Measurements from ENCODE around the gene RASD1. TPM values are rescaled to one million over a fixed set of nuclear protein-coding genes. Genes with fewer than 3 reads are reported as not detected.

RASD1 gene, protein sequence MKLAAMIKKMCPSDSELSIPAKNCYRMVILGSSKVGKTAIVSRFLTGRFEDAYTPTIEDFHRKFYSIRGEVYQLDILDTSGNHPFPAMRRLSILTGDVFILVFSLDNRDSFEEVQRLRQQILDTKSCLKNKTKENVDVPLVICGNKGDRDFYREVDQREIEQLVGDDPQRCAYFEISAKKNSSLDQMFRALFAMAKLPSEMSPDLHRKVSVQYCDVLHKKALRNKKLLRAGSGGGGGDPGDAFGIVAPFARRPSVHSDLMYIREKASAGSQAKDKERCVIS
- total RNA-seq (1 to 10 TPM in 4 of 5 donors, under 1 TPM in 1; 0.70 to 2.9 (median 2.0) TPM), total RNA-seq (0.16 to 4.0 (median 0.82) reads per million in 29 experiments)
- total RNA-seq (2013): 0.44 TPM

DNA sequence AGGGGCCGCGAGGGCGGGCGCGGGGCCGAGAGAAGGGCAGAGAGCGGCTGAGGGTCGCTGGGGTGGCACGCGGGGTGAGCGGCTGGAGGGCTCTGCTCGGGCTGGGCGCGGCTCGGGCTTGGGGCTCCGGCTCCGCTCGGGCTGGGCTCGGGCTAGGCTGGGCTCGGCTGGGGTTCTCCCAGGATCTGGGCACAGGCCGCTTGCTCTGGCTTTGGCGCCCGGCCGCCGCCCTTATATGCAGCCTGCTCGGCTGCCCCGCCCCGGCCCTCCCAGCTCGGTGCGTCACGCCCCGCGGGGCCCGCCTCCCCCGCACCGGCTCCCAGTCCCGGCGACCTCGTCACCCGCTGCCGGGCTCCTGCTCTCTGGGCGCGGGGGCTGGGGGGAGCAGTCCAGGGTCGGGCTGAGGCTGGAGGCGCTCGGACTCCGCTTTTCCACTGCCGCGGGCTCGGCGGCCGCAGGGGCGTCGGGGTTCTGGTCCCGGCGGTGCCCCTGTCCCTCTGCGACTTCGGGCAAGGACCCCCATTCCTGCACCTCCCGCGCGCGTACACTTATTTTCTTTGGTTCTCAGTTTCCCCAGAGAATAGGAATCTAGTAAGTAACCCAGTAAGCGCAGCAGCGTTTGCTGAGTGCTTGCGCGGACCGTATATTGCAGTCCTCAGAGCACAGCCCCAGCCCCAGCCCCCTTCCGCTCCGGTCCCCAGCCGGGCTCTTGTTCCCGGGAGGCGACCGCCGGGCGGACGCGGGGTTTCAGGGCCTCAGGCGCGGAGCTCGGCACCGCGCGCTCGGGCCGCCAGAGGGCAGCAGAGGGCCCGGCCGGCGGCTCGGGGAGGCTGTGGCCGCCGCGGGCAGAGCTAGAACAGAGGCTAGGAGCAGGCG, at the start of gene RASD1:
TSS of gene RASD1 (minus strand) at position 207 of the 876 bp plus-strand sequence. CDS start 214 bp downstream, outside the sequence.
- Histone ChIP-seq H3K27me3 (replicated peaks in 1 of 2; ENCODE audit: control insufficient read depth in 2 of 2, extremely low read depth in 1 of 2, insufficient read depth in 2 of 2, low read length in 1 of 2) (peaks cover 0 to 52% of the 10 kb centered on the region in 2 experiments), H3K27ac (ENCODE audit: low read length) (no peak within 1 kb of the TSS), H3K36me3 (ENCODE audit: control insufficient read depth in 2 of 2, extremely low read depth in 1 of 2, insufficient read depth in 1 of 2, low read length in 1 of 2) (peaks cover 3 to 8% of the 10 kb centered on the region in 2 donors), H3K4me3 (ENCODE audit: control insufficient read depth in 1 of 2, extremely low read depth in 1 of 2, low read length in 1 of 2) (peak within 1 kb of the TSS; percentile 62 to 71), H3K4me1 (ENCODE audit: control insufficient read depth in 1 of 2, extremely low read depth in 1 of 2, insufficient read depth in 2 of 2, low read length in 2 of 2) (peaks cover 0 to 28% of the 10 kb centered on the region in 2 experiments), H3K9me3 (no peaks in the 10 kb centered on the region)
- Mint-ChIP-seq H3K4me3 (peak within 1 kb of the TSS; percentile 76 to 85 (median 80)), H3K36me3 (peaks cover 8% of the 10 kb centered on the region), H3K9me3 (no peaks in the 10 kb centered on the region), H3K27ac (peak within 1 kb of the TSS in 1 of 2 donors; percentile 16), H3K4me1 (peaks cover 6 to 16% (median 12%) of the 10 kb centered on the region in 3 donors), H3K27me3 (peaks cover 5 to 7% of the 10 kb centered on the region in 2 donors)
- DNase-seq (peak; percentile 43 to 88 (median 65)), ATAC-seq (replicated peaks in 1 of 4) (peak; percentile 86 to 89 (median 88))
- ChIA-PET POLR2A (interaction anchor here in 1 of 2 donors (0.6 kb wide), 1 partner anchor 106 kb away, joined by 6 read pairs; no protein-coding TSS in a partner anchor), CTCF (interaction anchor here (0.5 to 2.5 kb wide), 13 partner anchors 24 to 553 kb away, joined by 3 to 18 read pairs (median 5); no protein-coding TSS in a partner anchor)
- under 1% methylated on average over 93 of the region's 93 CpGs for WGBS (ENCODE audit: insufficient coverage)

- CTCF ChIA-PET: no interaction called here
- no peak overlapping the region for H3K27ac Mint-ChIP-seq
These were observed 49.8 kb upstream of the RASD1 start for GRCh38 chr17:17545984-17546383.

DNA sequence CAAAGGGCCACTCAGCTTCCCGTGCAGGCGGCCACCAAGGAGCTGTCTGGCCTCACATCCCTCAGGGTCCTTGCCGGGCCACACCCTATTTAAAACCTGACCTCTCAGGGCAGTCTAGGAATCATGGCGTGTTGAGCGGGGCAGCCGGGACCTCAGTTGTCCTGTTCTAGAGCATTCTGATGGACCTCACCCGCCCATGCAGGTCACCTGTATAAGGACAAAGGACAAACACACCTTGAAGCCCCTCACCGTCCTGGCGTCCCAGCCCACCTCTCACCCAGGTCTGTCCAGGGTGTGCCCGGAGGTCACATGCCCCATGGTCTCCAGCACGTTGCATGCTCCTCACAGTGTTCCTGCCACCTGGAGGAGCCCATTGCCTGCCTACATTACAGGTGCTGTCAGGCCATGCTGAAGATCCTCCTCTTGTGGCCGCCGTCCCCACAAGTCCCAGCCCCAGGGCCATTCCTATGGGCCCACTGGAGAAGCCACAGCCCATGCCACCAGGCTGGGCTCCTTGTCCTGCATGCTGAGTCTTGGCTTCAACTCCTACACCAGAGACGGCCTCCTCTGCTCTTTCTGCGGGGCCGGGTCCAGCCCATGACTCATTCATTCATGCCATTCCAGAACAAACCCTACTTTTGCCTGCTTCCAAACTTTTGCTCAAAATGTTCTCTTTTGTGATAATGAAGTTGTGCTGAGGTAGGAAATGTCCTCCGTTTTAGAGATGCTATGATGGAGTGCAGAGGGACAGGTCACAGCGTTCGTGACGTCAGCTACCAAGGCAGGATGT, 49.0 kb upstream of the RASD1 start:
- H3K4me3 Mint-ChIP-seq: no peak overlapping the region
- DNase-seq (no peak), ATAC-seq (replicated peaks in 1 of 4) (no peak)
- H3K27me3 Mint-ChIP-seq: no peaks in the 10 kb centered on the region
- ChIA-PET CTCF (no interaction called here), POLR2A (no interaction called here)
- H3K9me3 Mint-ChIP-seq: no peaks in the 10 kb centered on the region
- Histone ChIP-seq H3K4me1 (ENCODE audit: control insufficient read depth in 1 of 2, extremely low read depth in 1 of 2, insufficient read depth in 2 of 2, low read length in 2 of 2) (no peaks in the 10 kb centered on the region), H3K27ac (ENCODE audit: low read length) (no peak overlapping the region), H3K27me3 (replicated peaks in 1 of 2; ENCODE audit: control insufficient read depth in 2 of 2, extremely low read depth in 1 of 2, insufficient read depth in 2 of 2, low read length in 1 of 2) (no peaks in the 10 kb centered on the region), H3K36me3 (ENCODE audit: control insufficient read depth in 2 of 2, extremely low read depth in 1 of 2, insufficient read depth in 1 of 2, low read length in 1 of 2) (no peaks in the 10 kb centered on the region), H3K4me3 (ENCODE audit: control insufficient read depth in 1 of 2, extremely low read depth in 1 of 2, low read length in 1 of 2) (no peak overlapping the region), H3K9me3 (no peaks in the 10 kb centered on the region)
- no peak overlapping the region for H3K27ac Mint-ChIP-seq
- H3K4me1 Mint-ChIP-seq: no peaks in the 10 kb centered on the region
- H3K36me3 Mint-ChIP-seq: no peaks in the 10 kb centered on the region
- 94% methylated on average over 14 of the region's 20 CpGs for WGBS (ENCODE audit: insufficient coverage)

More at GRCh38 chr17:17545984-17546383, 49.8 kb upstream of the RASD1 start:
- Histone ChIP-seq H3K27me3 (replicated peaks in 1 of 2; ENCODE audit: control insufficient read depth in 2 of 2, extremely low read depth in 1 of 2, insufficient read depth in 2 of 2, low read length in 1 of 2) (no peaks in the 10 kb centered on the region), H3K9me3 (no peaks in the 10 kb centered on the region), H3K4me3 (ENCODE audit: control insufficient read depth in 1 of 2, extremely low read depth in 1 of 2, low read length in 1 of 2) (no peak overlapping the region), H3K27ac (ENCODE audit: low read length) (no peak overlapping the region), H3K4me1 (ENCODE audit: control insufficient read depth in 1 of 2, extremely low read depth in 1 of 2, insufficient read depth in 2 of 2, low read length in 2 of 2) (no peaks in the 10 kb centered on the region), H3K36me3 (ENCODE audit: control insufficient read depth in 2 of 2, extremely low read depth in 1 of 2, insufficient read depth in 1 of 2, low read length in 1 of 2) (no peaks in the 10 kb centered on the region)
- 83% methylated on average over 4 of the region's 7 CpGs for WGBS (ENCODE audit: insufficient coverage)
- no peaks in the 10 kb centered on the region for H3K4me1 Mint-ChIP-seq
- POLR2A ChIA-PET: no interaction called here
- ATAC-seq (replicated peaks in 1 of 4) (no peak), DNase-seq (no peak)
- no peak overlapping the region for H3K4me3 Mint-ChIP-seq
- H3K9me3 Mint-ChIP-seq: no peaks in the 10 kb centered on the region
- no peaks in the 10 kb centered on the region for H3K36me3 Mint-ChIP-seq
- no peaks in the 10 kb centered on the region for H3K27me3 Mint-ChIP-seq

GRCh38 chr17:17542906-17543635, 46.9 kb upstream of the RASD1 start:
- Histone ChIP-seq H3K4me3 (ENCODE audit: control insufficient read depth in 1 of 2, extremely low read depth in 1 of 2, low read length in 1 of 2) (no peak overlapping the region), H3K4me1 (ENCODE audit: control insufficient read depth in 1 of 2, extremely low read depth in 1 of 2, insufficient read depth in 2 of 2, low read length in 2 of 2) (no peaks in the 10 kb centered on the region), H3K36me3 (ENCODE audit: control insufficient read depth in 2 of 2, extremely low read depth in 1 of 2, insufficient read depth in 1 of 2, low read length in 1 of 2) (no peaks in the 10 kb centered on the region), H3K27me3 (replicated peaks in 1 of 2; ENCODE audit: control insufficient read depth in 2 of 2, extremely low read depth in 1 of 2, insufficient read depth in 2 of 2, low read length in 1 of 2) (no peaks in the 10 kb centered on the region), H3K9me3 (no peaks in the 10 kb centered on the region), H3K27ac (ENCODE audit: low read length) (no peak overlapping the region)
- no peak for DNase-seq
- ChIA-PET POLR2A (no interaction called here), CTCF (no interaction called here)
- Mint-ChIP-seq H3K27me3 (no peaks in the 10 kb centered on the region), H3K36me3 (no peaks in the 10 kb centered on the region), H3K27ac (no peak overlapping the region), H3K4me3 (no peak overlapping the region), H3K9me3 (no peaks in the 10 kb centered on the region), H3K4me1 (no peaks in the 10 kb centered on the region)
- ATAC-seq (replicated peaks in 1 of 4): no peak
- WGBS (ENCODE audit: insufficient coverage): 96% methylated on average over 21 of the region's 22 CpGs

- H3K36me3 Mint-ChIP-seq: no peaks in the 10 kb centered on the region
- no peak overlapping the region for H3K27ac Mint-ChIP-seq
- no peaks in the 10 kb centered on the region for H3K27me3 Mint-ChIP-seq
- no peak overlapping the region for H3K4me3 Mint-ChIP-seq
- ATAC-seq (replicated peaks in 1 of 4): no peak
- Histone ChIP-seq H3K4me1 (ENCODE audit: control insufficient read depth in 1 of 2, extremely low read depth in 1 of 2, insufficient read depth in 2 of 2, low read length in 2 of 2) (no peaks in the 10 kb centered on the region), H3K36me3 (ENCODE audit: control insufficient read depth in 2 of 2, extremely low read depth in 1 of 2, insufficient read depth in 1 of 2, low read length in 1 of 2) (no peaks in the 10 kb centered on the region), H3K27ac (ENCODE audit: low read length) (no peak overlapping the region), H3K9me3 (no peaks in the 10 kb centered on the region), H3K4me3 (ENCODE audit: control insufficient read depth in 1 of 2, extremely low read depth in 1 of 2, low read length in 1 of 2) (no peak overlapping the region), H3K27me3 (replicated peaks in 1 of 2; ENCODE audit: control insufficient read depth in 2 of 2, extremely low read depth in 1 of 2, insufficient read depth in 2 of 2, low read length in 1 of 2) (no peaks in the 10 kb centered on the region)
- POLR2A ChIA-PET: interaction anchor here in 1 of 2 donors (0.7 kb wide), 1 partner anchor 357 kb away, joined by 3 read pairs; no protein-coding TSS in a partner anchor
- H3K9me3 Mint-ChIP-seq: no peaks in the 10 kb centered on the region
- CTCF ChIA-PET: interaction anchor here in 1 of 2 donors (0.7 kb wide), 1 partner anchor 524 kb away, joined by 4 read pairs; no protein-coding TSS in a partner anchor
- DNase-seq: no peak
- 85% methylated on average over 5 of the region's 5 CpGs for WGBS (ENCODE audit: insufficient coverage)
- no peaks in the 10 kb centered on the region for H3K4me1 Mint-ChIP-seq
These were observed 45.4 kb upstream of the RASD1 start for GRCh38 chr17:17541640-17542001.
